Hematopoietic multipotent progenitor cell treated with erythropoietin and hydrocortisone succinate and interleukin-3 and kit ligand, for 17 days (in vitro differentiated cells): ENCODE data around the gene TSGA10.
"Not testable (repeated sequence)": the region's sequence is repeated elsewhere in the genome, so short reads cannot be mapped to it uniquely, and the experiment has no call there.

Experiments
- DNase-seq: peaks from one replicate; pipeline ENCODE4 v3.0.0-alpha.2; 2015; ENCODE audit warnings: low spot score

The TSGA10 gene

DNA sequence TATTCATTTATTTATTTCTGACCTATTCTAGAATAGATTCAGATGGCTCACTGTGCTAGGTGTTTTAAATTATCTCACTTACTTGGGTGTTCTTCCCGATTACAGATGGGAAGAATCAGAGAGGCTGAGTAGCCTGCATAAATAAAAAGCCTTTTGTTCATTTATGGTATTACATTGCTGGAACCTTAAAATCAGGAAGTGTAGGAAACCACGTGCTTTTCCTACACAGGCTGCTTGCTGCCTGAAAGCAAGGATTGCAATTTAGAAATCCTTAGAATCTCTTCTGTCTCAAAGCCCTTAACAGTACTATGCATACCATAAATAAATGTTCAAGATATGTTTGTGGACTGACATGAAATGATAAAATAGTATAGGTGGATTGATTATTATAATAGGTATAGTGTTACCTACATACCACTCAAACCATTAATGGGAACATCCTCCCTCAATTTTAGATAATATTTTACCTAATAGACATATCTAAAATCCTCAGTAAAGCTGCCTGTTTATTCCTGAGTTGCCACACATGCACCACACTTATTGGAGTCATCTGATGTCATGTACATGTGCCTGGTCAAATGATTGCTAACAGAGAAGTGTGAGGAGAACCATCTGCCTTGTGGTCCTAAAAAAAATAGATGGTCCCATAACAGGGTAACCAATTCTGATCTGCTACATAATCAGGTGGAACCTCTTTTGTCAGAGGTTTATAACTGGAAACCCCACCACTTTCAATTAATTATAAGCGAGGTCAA is 86.7 kb downstream of the TSGA10 start:
- no peak for DNase-seq

GRCh38 chr2:99066075-99066958 is 88.4 kb downstream of the TSGA10 start:
- peak; percentile 52 for DNase-seq

- DNase-seq, result not testable (repeated sequence)
These were observed 105.6 kb downstream of the TSGA10 start for GRCh38 chr2:99049187-99049586.

- DNase-seq, result not testable (repeated sequence)
These were observed 113.9 kb downstream of the TSGA10 start for GRCh38 chr2:99040736-99041300.

DNA sequence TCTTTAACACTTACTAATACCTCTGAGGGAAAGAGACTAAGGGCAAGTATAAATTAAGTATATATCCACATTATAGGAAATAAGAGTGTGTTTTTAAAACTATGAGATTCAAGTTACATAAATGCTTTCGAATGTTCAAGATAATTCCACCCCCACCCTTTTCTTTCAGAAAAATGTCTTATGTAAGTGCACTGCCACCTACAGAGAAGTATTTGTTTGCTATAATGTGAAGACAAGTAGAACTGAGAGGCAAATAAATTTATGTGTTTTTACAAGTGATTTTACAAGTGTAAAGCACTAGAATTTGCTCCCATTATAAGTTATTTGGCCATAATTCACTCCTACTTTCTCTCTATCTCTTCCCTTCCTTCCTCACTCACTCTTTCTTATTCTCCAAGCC is 118.8 kb downstream of the TSGA10 start:
- DNase-seq, result no peak

DNA sequence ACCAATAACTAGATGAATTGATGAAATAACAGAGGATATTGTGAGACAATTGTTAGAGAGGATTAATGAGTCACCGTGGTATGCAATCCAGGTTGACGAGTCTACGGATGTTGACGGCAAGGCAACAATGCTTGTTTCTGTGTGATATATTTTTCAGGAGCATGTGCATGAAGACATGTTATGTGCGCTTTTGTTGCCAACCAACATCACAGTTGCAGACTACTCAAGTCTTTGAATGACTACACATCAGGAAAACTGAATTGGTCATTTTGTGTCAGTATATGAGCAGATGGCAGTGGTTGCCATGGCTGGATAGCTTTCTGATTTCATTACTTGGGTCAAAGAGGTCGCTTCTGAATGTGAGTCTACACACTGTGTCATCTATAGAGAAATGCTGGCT is 122.0 kb downstream of the TSGA10 start:
- no peak for DNase-seq

GRCh38 chr2:99032001-99032400 is 122.7 kb downstream of the TSGA10 start:
- no peak for DNase-seq

DNA sequence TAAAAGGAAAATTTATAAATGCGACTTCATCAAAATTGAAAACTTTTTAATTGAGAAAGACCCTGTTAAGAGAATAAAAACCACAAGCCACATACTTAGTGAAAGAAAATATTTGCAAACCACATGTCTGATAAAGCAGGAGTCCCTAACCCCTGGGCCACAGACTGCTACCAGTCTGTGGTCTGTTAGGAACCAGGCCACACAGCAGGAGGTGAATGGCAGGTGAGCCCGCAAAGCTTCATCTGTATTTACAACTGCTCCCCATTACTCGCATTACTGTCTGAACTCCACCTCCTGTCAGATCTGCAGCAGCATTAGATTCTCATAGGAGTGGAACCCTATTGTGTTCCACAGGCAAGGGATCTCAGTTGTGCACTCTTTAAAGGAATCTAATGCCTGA is 123.3 kb downstream of the TSGA10 start:
- no peak for DNase-seq

GRCh38 chr2:99028558-99028957 is 126.2 kb downstream of the TSGA10 start:
- no peak for DNase-seq

GRCh38 chr2:99027856-99028255 is 126.9 kb downstream of the TSGA10 start:
- no peak for DNase-seq

GRCh38 chr2:99000708-99001107 is 154.0 kb downstream of the TSGA10 start:
- no peak for DNase-seq

GRCh38 chr2:98988695-98989094 is 166.0 kb downstream of the TSGA10 start:
- DNase-seq, result not testable (repeated sequence)

- DNase-seq, result no peak
These were observed 168.7 kb downstream of the TSGA10 start for GRCh38 chr2:98985905-98986666.

- DNase-seq, result no peak
These were observed 179.1 kb downstream of the TSGA10 start for GRCh38 chr2:98975611-98976010.

DNA sequence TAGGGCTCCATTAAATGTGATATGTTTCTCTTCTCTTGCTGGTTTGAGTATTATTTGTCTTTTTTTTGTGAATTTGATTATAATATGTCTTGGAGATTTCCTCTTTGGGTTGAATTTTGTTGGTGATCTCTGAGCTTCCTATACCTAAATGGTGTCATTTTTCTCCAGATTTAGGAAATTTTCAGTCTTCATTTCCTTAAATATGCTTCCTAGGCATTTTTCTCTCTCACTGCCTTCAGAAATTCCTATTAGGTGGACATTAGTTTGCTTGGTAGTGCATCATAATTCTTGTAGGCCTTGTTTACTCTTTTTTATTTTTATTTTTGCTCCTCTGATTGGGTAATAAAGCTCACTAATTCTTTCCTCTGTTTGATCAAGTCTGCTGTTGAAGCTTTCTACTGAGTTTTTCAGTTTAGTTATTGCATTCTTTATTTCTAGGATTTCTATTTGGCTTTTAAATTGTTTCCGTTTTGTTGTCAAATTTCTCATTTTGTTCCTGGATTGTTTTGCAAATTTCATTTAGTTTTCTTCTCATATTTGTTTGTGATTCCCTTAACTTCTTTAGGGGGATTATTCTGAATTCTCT is 182.1 kb downstream of the TSGA10 start:
- DNase-seq, result no peak

DNA sequence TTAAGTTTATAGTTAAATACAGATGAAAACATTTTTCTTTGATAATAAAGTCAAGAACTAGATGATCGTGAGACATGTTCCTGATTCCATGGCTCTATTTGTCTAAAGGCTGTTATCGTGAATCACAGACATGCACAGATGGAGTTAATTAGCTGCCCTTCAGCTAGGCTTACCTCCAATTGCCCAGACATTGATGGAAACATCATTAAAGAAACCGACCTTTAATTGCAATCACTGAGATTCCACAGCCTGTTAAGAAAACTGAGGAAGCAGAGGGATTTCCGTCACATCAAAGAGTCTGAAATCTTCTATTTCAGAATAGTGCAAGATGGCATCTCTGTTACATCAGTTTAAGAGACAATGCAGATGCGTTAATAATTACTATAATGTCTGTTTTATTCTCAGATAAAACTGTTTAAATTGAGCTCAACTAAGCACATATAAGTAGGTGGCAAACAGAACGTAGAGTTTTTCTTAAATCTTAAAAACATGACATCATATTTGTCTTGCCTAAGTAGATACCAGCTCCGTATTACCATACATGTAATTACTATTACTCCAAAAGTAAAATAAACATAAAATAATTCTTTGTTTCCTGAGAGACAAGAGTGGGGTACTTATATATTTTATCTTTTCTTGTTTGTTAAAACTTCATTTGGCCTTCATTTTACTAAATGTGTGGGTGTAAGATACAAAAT is 194.8 kb downstream of the TSGA10 start:
- DNase-seq, result no peak

GRCh38 chr2:98952966-98953365 is 201.8 kb downstream of the TSGA10 start:
- no peak for DNase-seq

DNA sequence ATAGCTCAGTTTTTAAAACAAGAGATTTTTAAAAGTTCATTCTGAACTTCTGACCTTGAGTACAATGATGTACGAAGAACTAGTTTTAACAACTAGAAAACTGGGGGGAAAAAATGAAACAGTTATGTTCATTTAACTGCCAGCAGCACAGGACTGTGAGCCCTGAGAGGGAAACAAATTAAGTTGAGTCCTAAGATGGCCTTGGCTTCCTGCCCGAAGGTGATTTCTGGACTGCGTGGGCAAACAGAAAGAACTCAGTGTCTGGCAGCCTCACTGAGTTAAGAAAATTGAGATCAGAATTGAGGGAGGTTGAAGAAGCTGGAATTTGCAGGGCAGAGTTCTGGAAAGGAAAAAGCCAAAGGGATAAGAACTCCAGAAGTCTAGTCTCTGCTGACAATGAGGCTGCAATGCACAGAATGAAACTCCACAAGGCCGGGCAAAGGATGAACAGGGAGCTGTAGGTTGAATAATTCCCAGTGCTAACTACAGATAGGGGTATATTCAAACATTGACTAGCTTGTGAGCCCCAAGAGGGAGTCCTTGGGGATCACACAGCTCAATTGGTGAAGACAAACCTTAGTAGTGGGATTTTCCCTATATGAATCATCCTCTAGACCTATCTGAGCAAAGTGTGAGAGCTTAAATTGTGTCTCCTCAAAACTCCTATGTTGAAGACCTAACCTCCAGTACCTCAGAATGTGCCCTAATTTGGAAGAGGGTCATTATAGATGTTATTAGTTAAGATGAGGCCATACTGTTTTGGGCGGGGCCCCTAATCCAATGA is 205.6 kb downstream of the TSGA10 start:
- no peak for DNase-seq

DNA sequence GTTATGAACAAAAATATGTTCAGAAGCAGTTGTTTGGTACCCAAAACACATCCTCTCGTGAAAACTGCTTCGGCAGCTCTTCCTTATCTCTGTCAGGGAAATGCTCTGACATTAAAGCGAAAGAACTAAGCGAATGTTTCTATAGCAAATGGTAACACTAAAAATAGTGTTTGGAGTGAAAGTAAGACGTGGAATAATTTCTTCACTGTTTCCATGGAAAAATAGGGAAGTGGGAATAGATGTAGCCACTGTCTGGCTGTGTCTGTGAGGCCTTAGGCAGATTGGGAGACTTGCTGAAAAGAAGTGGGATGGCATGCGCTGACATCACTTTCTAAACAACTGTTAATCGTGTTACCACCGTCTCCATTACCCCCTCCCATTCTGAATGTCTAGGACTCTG is 207.2 kb downstream of the TSGA10 start:
- DNase-seq, result no peak
